ENCODE data around the gene LRP1B. TPM values are rescaled to one million over a fixed set of nuclear protein-coding genes. Genes with fewer than 3 reads are reported as not detected.

The LRP1B gene
- total RNA-seq, 4 donors from 2014 or later, result 0.42 to 0.71 (median 0.65) TPM

- no peak overlapping the region for H3K4me3 ChIP-seq
- intact Hi-C loops (cut with DNase I), result no loop called here
- DNase-seq (ENCODE audit: extremely low spot score), result no peak
- H3K27me3 ChIP-seq, result no peaks in the 10 kb centered on the region
- no peaks in the 10 kb centered on the region for H3K9me3 ChIP-seq
- H3K4me1 ChIP-seq, result no peaks in the 10 kb centered on the region
- no peak overlapping the region for H3K27ac ChIP-seq (replicated peaks in 1 of 4)
- 16% methylated on average over 2 of the region's 2 CpGs for WGBS
- TF ChIP-seq CTCF (IDR thresholded peaks at IDR 0.05), result no peak
- TF ChIP-seq POLR2A (IDR thresholded peaks at IDR 0.05; ENCODE audit: low read depth), result no peak
- no peak for TF ChIP-seq POLR2AphosphoS5 (IDR thresholded peaks at IDR 0.05)
- no peak for TF ChIP-seq EP300 (IDR thresholded peaks at IDR 0.05)
- no peaks in the 10 kb centered on the region for H3K36me3 ChIP-seq
These were observed 789.4 kb downstream of the LRP1B start for GRCh38 chr2:141341444-141341843.

DNA sequence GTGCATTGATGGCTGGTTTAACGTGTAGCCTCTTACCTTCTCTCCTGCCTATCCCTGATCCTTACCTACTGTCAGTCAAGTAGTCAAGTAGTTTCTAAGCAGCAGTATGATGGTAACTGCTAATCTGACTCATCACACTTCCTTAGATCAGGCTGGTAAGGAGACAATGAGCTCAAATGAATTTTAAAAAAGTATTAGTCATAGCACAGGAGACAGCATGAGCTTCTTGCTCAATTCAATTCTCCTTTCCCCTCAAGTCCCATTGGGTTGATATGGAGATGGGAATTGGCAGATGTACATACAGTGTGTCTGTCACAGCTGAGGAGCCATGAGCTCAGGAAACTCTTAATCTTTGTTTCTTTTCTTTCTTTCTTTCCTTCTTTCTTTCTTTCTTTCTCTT is 799.7 kb downstream of the LRP1B start:
- Histone ChIP-seq H3K27me3 (no peaks in the 10 kb centered on the region), H3K4me1 (no peaks in the 10 kb centered on the region), H3K36me3 (no peaks in the 10 kb centered on the region), H3K4me3 (no peak overlapping the region), H3K9me3 (no peaks in the 10 kb centered on the region), H3K27ac (replicated peaks in 1 of 4) (no peak overlapping the region)
- intact Hi-C loops (cut with DNase I), result no loop called here
- DNase-seq (ENCODE audit: extremely low spot score), result no peak
- TF ChIP-seq CTCF (IDR thresholded peaks at IDR 0.05), result no peak
- TF ChIP-seq POLR2AphosphoS5 (IDR thresholded peaks at IDR 0.05), result no peak
- TF ChIP-seq EP300 (IDR thresholded peaks at IDR 0.05), result no peak
- no peak for TF ChIP-seq POLR2A (IDR thresholded peaks at IDR 0.05; ENCODE audit: low read depth)
- WGBS, result 100% methylated on average over 1 of the region's 1 CpG

- intact Hi-C loops (cut with DNase I), result no loop called here
- Histone ChIP-seq H3K4me3 (no peak overlapping the region), H3K4me1 (no peaks in the 10 kb centered on the region), H3K27ac (replicated peaks in 1 of 4) (no peak overlapping the region), H3K36me3 (no peaks in the 10 kb centered on the region), H3K9me3 (no peaks in the 10 kb centered on the region), H3K27me3 (no peaks in the 10 kb centered on the region)
- TF ChIP-seq POLR2AphosphoS5 (IDR thresholded peaks at IDR 0.05) (no peak), EP300 (IDR thresholded peaks at IDR 0.05) (no peak), CTCF (IDR thresholded peaks at IDR 0.05) (no peak), POLR2A (IDR thresholded peaks at IDR 0.05; ENCODE audit: low read depth) (no peak)
- 79% methylated on average over 1 of the region's 1 CpG for WGBS
- no peak for DNase-seq (ENCODE audit: extremely low spot score)
These were observed 800.9 kb downstream of the LRP1B start for GRCh38 chr2:141329964-141330363.

- TF ChIP-seq CTCF (IDR thresholded peaks at IDR 0.05) (no peak), EP300 (IDR thresholded peaks at IDR 0.05) (no peak), POLR2AphosphoS5 (IDR thresholded peaks at IDR 0.05) (no peak), POLR2A (IDR thresholded peaks at IDR 0.05; ENCODE audit: low read depth) (no peak)
- H3K4me3 ChIP-seq, result no peak overlapping the region
- H3K27me3 ChIP-seq, result no peaks in the 10 kb centered on the region
- H3K4me1 ChIP-seq, result no peaks in the 10 kb centered on the region
- no peak overlapping the region for H3K27ac ChIP-seq (replicated peaks in 1 of 4)
- H3K9me3 ChIP-seq, result no peaks in the 10 kb centered on the region
- 72% methylated on average over 2 of the region's 2 CpGs for WGBS
- H3K36me3 ChIP-seq, result no peaks in the 10 kb centered on the region
- DNase-seq (ENCODE audit: extremely low spot score), result no peak
- intact Hi-C loops (cut with DNase I), result no loop called here
These were observed 807.2 kb downstream of the LRP1B start for GRCh38 chr2:141323571-141323970.

DNA sequence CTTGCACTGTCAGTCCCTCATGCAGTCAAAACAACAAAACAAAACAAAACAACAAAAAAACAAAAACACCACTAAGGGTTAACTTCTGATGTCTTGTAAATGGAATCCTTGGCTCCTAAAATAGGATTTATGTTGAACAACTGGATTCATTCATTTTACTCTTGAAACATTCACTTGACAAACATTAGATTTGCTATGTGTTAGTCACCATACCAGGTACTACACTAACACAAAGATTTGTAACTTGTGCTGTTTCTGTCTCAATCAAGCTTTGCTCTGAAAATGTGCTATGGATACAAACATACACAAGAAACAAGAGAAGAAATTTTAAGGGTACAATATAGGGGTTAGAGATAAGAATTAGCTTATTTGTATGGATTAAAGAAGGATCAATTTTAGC is 812.8 kb downstream of the LRP1B start:
- Histone ChIP-seq H3K27me3 (no peaks in the 10 kb centered on the region), H3K4me3 (no peak overlapping the region), H3K4me1 (no peaks in the 10 kb centered on the region), H3K27ac (replicated peaks in 1 of 4) (no peak overlapping the region), H3K9me3 (no peaks in the 10 kb centered on the region), H3K36me3 (no peaks in the 10 kb centered on the region)
- intact Hi-C loops (cut with DNase I), result no loop called here
- no peak for DNase-seq (ENCODE audit: extremely low spot score)
- TF ChIP-seq EP300 (IDR thresholded peaks at IDR 0.05) (no peak), POLR2AphosphoS5 (IDR thresholded peaks at IDR 0.05) (no peak), POLR2A (IDR thresholded peaks at IDR 0.05; ENCODE audit: low read depth) (no peak), CTCF (IDR thresholded peaks at IDR 0.05) (no peak)

Data from esophagus muscularis mucosa (tissue), 4 donors.